Endothelial cell of umbilical vein (primary cell): Measurements from ENCODE around the gene LHPP. TPM values are rescaled to one million over a fixed set of nuclear protein-coding genes. Genes with fewer than 3 reads are reported as not detected.

Experiments
- BruUV-seq: library from RNA; stranded (reverse); fragments of 400-500 nt; replicated peaks from 2 replicates; lab custom pipeline; 2021; lab: Mats Ljungman, UMichigan
- CTCF ChIA-PET: fragments of 300-600, 350-600 bp; sonication (Branson Sonifier 250); formaldehyde crosslinking; loops from one replicate; lab custom pipeline; 2021; ENCODE audit warnings: antibody characterized with exemption, inconsistent platforms; lab: Charles Lee
- POLR2A ChIA-PET: fragments of 300-600, 350-600 bp; sonication (Branson Sonifier 250); formaldehyde crosslinking; loops from one replicate; lab custom pipeline; 2021; ENCODE audit warnings: antibody characterized with exemption, inconsistent platforms; lab: Charles Lee
- DNase-seq: peaks from one replicate; pipeline ENCODE4 v3.0.0-alpha.2; 2011; ENCODE audit warnings: low read depth, low spot score
- FAIRE-seq: peaks from 2 replicates; lab custom pipeline; 2011; peaks lifted over from hg19 to GRCh38; lab: Jason Lieb, UNC
- H2AFZ ChIP-seq: 2 replicates; pipeline ENCODE4 v1.6.0; 2012; ENCODE audit warnings: low read depth, low read length, control low read depth, inconsistent platforms
- H3K27ac ChIP-seq: 2 replicates; pipeline ENCODE4 v1.5.1; 2011; ENCODE audit warnings: low read depth, mild to moderate bottlenecking, control low read depth, low read length, moderate library complexity; ENCODE audit not compliant: insufficient read depth
- H3K27me3 ChIP-seq, 2 experiments: 2 replicates each; pipeline versions ENCODE4 v1.6.0 to v1.6.1; 2011; ENCODE audit warnings: low read length in 2 of 2, mixed read lengths in 1 of 2; ENCODE audit not compliant: control insufficient read depth in 2 of 2, insufficient read depth in 2 of 2
- H3K36me3 ChIP-seq, 2 experiments: 2 replicates in 1 of 2; 3 replicates in 1 of 2; pipeline ENCODE4 v1.5.1; 2011; ENCODE audit warnings: low read length in 2 of 2, mild to moderate bottlenecking in 1 of 2, moderate library complexity in 1 of 2; ENCODE audit not compliant: control insufficient read depth in 2 of 2, insufficient read depth in 2 of 2; ENCODE audit errors: extremely low read depth in 1 of 2
- H3K4me1 ChIP-seq: 3 replicates; pipeline ENCODE4 v1.5.1; 2011; ENCODE audit warnings: mild to moderate bottlenecking, low read length; ENCODE audit not compliant: control insufficient read depth, insufficient read depth; ENCODE audit errors: extremely low read depth
- H3K4me2 ChIP-seq: 2 replicates; pipeline ENCODE4 v1.6.1; 2011; ENCODE audit warnings: low read length, control low read depth, mixed read lengths; ENCODE audit not compliant: insufficient read depth
- H3K4me3 ChIP-seq, 3 experiments: fragments of 200-600 bp in 1 of 3; sonication (generic), shearing (Covaris generic) in 1 of 3; replicated peaks in 1 of 3; 2 replicates each; pipeline ENCODE4 v1.5.1; 2011 to 2016; ENCODE audit warnings: control low read depth in 3 of 3, low read length in 3 of 3, mild to moderate bottlenecking in 2 of 3, inconsistent platforms in 1 of 3, low read depth in 1 of 3, moderate library complexity in 1 of 3; ENCODE audit not compliant: insufficient read depth in 1 of 3
- H3K79me2 ChIP-seq: 2 replicates; pipeline ENCODE4 v1.6.0; 2012; ENCODE audit warnings: low read length, inconsistent platforms; ENCODE audit not compliant: control insufficient read depth, insufficient read depth
- H3K9ac ChIP-seq: replicated peaks from 2 replicates; pipeline ENCODE3; 2011; ENCODE audit warnings: low read length, control low read depth; ENCODE audit not compliant: insufficient read depth; ENCODE audit errors: extremely low read depth
- H3K9me1 ChIP-seq: replicated peaks from 3 replicates; pipeline ENCODE4 v1.6.0; 2011; ENCODE audit warnings: mild to moderate bottlenecking, low read length; ENCODE audit not compliant: control insufficient read depth, insufficient read depth; ENCODE audit errors: extremely low read depth
- H3K9me3 ChIP-seq: replicated peaks from 2 replicates; pipeline ENCODE4 v1.5.1; 2012; ENCODE audit warnings: low read length, inconsistent platforms; ENCODE audit not compliant: control insufficient read depth, insufficient read depth
- H4K20me1 ChIP-seq: replicated peaks from 2 replicates; pipeline ENCODE3; 2011; ENCODE audit warnings: mild to moderate bottlenecking, low read length; ENCODE audit not compliant: control insufficient read depth, insufficient read depth; ENCODE audit errors: extremely low read depth
- CTCF ChIP-seq, 2 donors: IDR thresholded peaks; 1 replicate in 1 of 2; 2 replicates in 1 of 2; pipeline ENCODE4 v1.5.1; 2011; ENCODE audit warnings: low read length in 2 of 2, mild to moderate bottlenecking in 2 of 2, moderate library complexity in 2 of 2, control low read depth in 1 of 2, inconsistent platforms in 1 of 2, low read depth in 1 of 2; ENCODE audit not compliant: insufficient read depth in 1 of 2; ENCODE audit errors: extremely low read depth in 1 of 2
- EZH2 ChIP-seq: IDR thresholded peaks from 2 replicates; pipeline ENCODE4 v1.6.1; 2012; ENCODE audit warnings: borderline replicate concordance, low read depth, mild to moderate bottlenecking, moderate library complexity, low read length, inconsistent platforms; ENCODE audit not compliant: severe bottlenecking
- FOS ChIP-seq: IDR thresholded peaks from 2 replicates; pipeline ENCODE4 v1.6.1; 2011; ENCODE audit warnings: mild to moderate bottlenecking, low read length, moderate library complexity, borderline replicate concordance; ENCODE audit not compliant: insufficient read depth
- GATA2 ChIP-seq: IDR thresholded peaks from 2 replicates; pipeline ENCODE4 v1.7.0; 2011; ENCODE audit warnings: low read depth, mild to moderate bottlenecking, moderate library complexity, mixed read lengths, low read length; ENCODE audit not compliant: insufficient read length, insufficient read depth
- JUN ChIP-seq: IDR thresholded peaks from 2 replicates; pipeline ENCODE4 v1.6.1; 2011; ENCODE audit warnings: borderline replicate concordance, low read depth; ENCODE audit not compliant: insufficient read length, insufficient read depth
- MAX ChIP-seq: IDR thresholded peaks from 2 replicates; pipeline ENCODE4 v1.6.1; 2011; ENCODE audit not compliant: insufficient read depth, insufficient read length
- MYC ChIP-seq: IDR thresholded peaks from one replicate; pipeline ENCODE4 v1.6.1; 2011; ENCODE audit warnings: mild to moderate bottlenecking, low read depth, low read length
- POLR2A ChIP-seq: IDR thresholded peaks from 2 replicates; pipeline ENCODE4 v1.6.1; 2012; ENCODE audit warnings: low read depth, mild to moderate bottlenecking, control low read depth, low read length
- POLR2AphosphoS5 ChIP-seq: IDR thresholded peaks from 2 replicates; pipeline ENCODE4 v1.6.1; 2012; ENCODE audit warnings: low read depth, mild to moderate bottlenecking, control low read depth, low read length, moderate library complexity; ENCODE audit not compliant: insufficient read depth
- dilution Hi-C: fragments of 300-500 bp; cut with MboI; formaldehyde crosslinking; loops from one replicate; pipeline ENCODE4 v1.15.0; 2019; ENCODE audit warnings: low sequenced_read_pairs; ENCODE audit not compliant: extremely low pct_ligation_motif_present
- intact Hi-C: fragments of 100-400 bp; cut with micrococcal nuclease; formaldehyde crosslinking; loops from one replicate; pipeline ENCODE4 v1.10.0; 2022
- polyA plus RNA-seq, 4 experiments: library from polyadenylated mRNA; depleted of rRNA in 3 of 4; stranded (reverse) in 3 of 4; unstranded in 1 of 4; fragments of >200 nt; gene quantifications; 2 replicates each; pipeline versions ENCODE4 v1.2.1 to v1.2.3, GENCODE V29; 2011 to 2012; ENCODE audit warnings: missing spikeins in 1 of 4
- total RNA-seq: library from RNA; stranded (reverse); gene quantifications from 2 replicates; pipeline ENCODE4 v1.2.3, GENCODE V29; 2021

LHPP gene
- total and polyA plus RNA-seq, 2 donors (not counting 3 experiments of a cell fraction or from before 2014, with no cell fraction given): 5.8 to 11.2 TPM

GRCh38 chr10:124591123-124591495, 129.5 kb downstream of the LHPP start:
- ChIA-PET POLR2A (no interaction called here), CTCF (interaction anchor here (1.1 kb wide), 1 partner anchor 51 kb away, joined by 3 read pairs; no protein-coding TSS in a partner anchor)
- dilution Hi-C loops: no loop called here
- DNase-seq (no peak), FAIRE-seq (no peak)
- Histone ChIP-seq H3K9me3 (no peaks in the 10 kb centered on the region), H4K20me1 (no peaks in the 10 kb centered on the region), H2AFZ (no peak overlapping the region), H3K9me1 (no peaks in the 10 kb centered on the region), H3K4me2 (no peak overlapping the region), H3K36me3 (no peaks in the 10 kb centered on the region), H3K9ac (no peak overlapping the region), H3K4me3 (no peak overlapping the region), H3K27ac (no peak overlapping the region), H3K27me3 (peaks cover 0 to 1% of the 10 kb centered on the region in 2 experiments), H3K4me1 (peaks cover 2% of the 10 kb centered on the region), H3K79me2 (no peaks in the 10 kb centered on the region)
- no TSS peak for BruUV-seq
- intact Hi-C loops: no loop called here
- TF ChIP-seq POLR2AphosphoS5 (no peak), MAX (no peak)

GRCh38 chr10:124592101-124592500, 130.5 kb downstream of the LHPP start:
- dilution Hi-C loops (no loop called here), intact Hi-C loops (no loop called here)
- Histone ChIP-seq H3K4me3 (no peak overlapping the region), H3K9ac (no peak overlapping the region), H3K4me2 (no peak overlapping the region), H3K36me3 (no peaks in the 10 kb centered on the region), H2AFZ (no peak overlapping the region), H4K20me1 (no peaks in the 10 kb centered on the region), H3K4me1 (peaks cover 2% of the 10 kb centered on the region), H3K79me2 (no peaks in the 10 kb centered on the region), H3K27me3 (peaks cover 0 to 1% of the 10 kb centered on the region in 2 experiments), H3K9me3 (no peaks in the 10 kb centered on the region), H3K27ac (no peak overlapping the region), H3K9me1 (no peaks in the 10 kb centered on the region)
- DNase-seq (no peak), FAIRE-seq (no peak)
- ChIA-PET CTCF (interaction anchor here (1.1 to 1.3 kb wide), 2 partner anchors 52 to 149 kb away, joined by 3 to 5 read pairs; no protein-coding TSS in a partner anchor), POLR2A (no interaction called here)
- no TSS peak for BruUV-seq
- TF ChIP-seq POLR2AphosphoS5 (no peak), MAX (no peak), MYC (no peak), POLR2A (no peak), GATA2 (no peak), EZH2 (no peak), FOS (no peak), JUN (no peak), CTCF (IDR thresholded peaks at IDR 0.05; ENCODE audit: extremely low read depth in 1 of 2, insufficient read depth in 1 of 2, low read depth in 1 of 2, low read length in 2 of 2) (no peak)
